ENCODE data around the gene BAG3. TPM values are rescaled to one million over a fixed set of nuclear protein-coding genes. Genes with fewer than 3 reads are reported as not detected.

The BAG3 gene
- total and polyA plus RNA-seq, 2 of the 4 experiments (the other 2 are of a cell fraction): 5.4 to 42.5 TPM

DNA sequence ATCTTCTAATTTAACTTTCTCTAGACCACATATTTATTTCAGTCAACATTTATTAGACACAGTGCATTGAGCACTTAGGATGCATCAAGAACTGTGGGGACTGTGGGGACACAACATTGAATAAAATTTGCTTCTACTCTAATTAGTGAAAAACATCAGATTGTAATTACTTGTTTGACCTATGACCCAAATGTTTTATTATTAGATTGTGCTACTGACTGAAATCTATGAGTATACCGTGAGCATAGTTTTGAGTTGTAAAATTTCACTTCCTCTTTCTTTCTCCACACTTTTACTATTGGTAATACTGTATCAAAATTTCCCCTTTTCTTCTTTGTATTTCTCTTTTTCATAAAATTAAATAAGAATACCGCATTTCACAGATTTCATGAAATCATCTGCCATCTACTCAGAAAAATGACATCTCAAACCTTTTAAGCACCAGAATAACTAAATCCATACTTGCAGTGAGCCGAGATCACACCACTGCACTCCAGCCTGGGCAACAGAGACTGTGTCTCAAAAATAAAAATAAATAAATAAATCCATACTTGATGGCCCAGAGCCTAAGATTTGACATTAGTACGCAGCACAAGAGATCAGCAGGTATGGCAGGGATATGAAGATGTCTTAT lies 49.3 kb downstream of the BAG3 start:
- no peak overlapping the region for H3K56ac ChIP-seq (ENCODE audit: extremely low read depth, insufficient read depth, low read length)
- WGBS, 2 experiments (ENCODE audit: extremely low coverage in 2 of 2, insufficient read length in 1 of 2): no CpG with 5 or more reads among the region's 4 CpGs
- H3K23ac ChIP-seq (ENCODE audit: low read depth, low read length): no peak overlapping the region
- DNase-seq (no peak), ATAC-seq (ENCODE audit: low read depth) (no peak)
- BruUV-seq (replicated peaks): no TSS peak
- H3K9me3 ChIP-seq (ENCODE audit: control insufficient read depth, insufficient read depth, low read length): no peaks in the 10 kb centered on the region
- H4K8ac ChIP-seq (ENCODE audit: low read depth in 2 of 2, low read length in 2 of 2): no peak overlapping the region
- no peaks in the 10 kb centered on the region for H3K79me1 ChIP-seq (ENCODE audit: low read depth in 1 of 2, low read length in 2 of 2)
- H3K18ac ChIP-seq (ENCODE audit: low read depth, low read length): no peak overlapping the region
- POLR2A ChIA-PET (ENCODE audit: unreplicated experiment): no interaction called here
- no peak overlapping the region for H3K4ac ChIP-seq (ENCODE audit: low read depth, low read length)
- H3K27ac ChIP-seq (ENCODE audit: insufficient read depth, low read length): no peak overlapping the region
- CTCF ChIA-PET: no interaction called here
- no peak overlapping the region for H2AK9ac ChIP-seq (replicated peaks; ENCODE audit: low read depth, low read length, poor library complexity)
- intact Hi-C loops (cut with micrococcal nuclease) (no loop called here), in situ Hi-C loops (cut with MboI; ENCODE audit: low sequenced_read_pairs) (no loop called here), dilution Hi-C loops (cut with HindIII; ENCODE audit: low sequenced_read_pairs, unreplicated experiment) (no loop called here)
- no peak overlapping the region for H4K5ac ChIP-seq (ENCODE audit: low read depth, low read length)
- no peak overlapping the region for H3K9ac ChIP-seq (ENCODE audit: low read depth, low read length)
- no peak overlapping the region for H2AK5ac ChIP-seq (ENCODE audit: low read depth, low read length)
- H3K14ac ChIP-seq (replicated peaks; ENCODE audit: low read depth, low read length): no peak overlapping the region
- H3K36me3 ChIP-seq (ENCODE audit: control insufficient read depth, insufficient read depth, low read length): no peaks in the 10 kb centered on the region
- H4K91ac ChIP-seq (ENCODE audit: insufficient read depth, low read depth, low read length): no peak overlapping the region
- H2BK15ac ChIP-seq (ENCODE audit: low read depth, low read length): no peak overlapping the region
- no peak for TF ChIP-seq RCOR1 (IDR thresholded peaks at IDR 0.05; ENCODE audit: insufficient replicate concordance, low read length)
- TF ChIP-seq, protein P1, sequence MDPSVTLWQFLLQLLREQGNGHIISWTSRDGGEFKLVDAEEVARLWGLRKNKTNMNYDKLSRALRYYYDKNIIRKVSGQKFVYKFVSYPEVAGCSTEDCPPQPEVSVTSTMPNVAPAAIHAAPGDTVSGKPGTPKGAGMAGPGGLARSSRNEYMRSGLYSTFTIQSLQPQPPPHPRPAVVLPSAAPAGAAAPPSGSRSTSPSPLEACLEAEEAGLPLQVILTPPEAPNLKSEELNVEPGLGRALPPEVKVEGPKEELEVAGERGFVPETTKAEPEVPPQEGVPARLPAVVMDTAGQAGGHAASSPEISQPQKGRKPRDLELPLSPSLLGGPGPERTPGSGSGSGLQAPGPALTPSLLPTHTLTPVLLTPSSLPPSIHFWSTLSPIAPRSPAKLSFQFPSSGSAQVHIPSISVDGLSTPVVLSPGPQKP (IDR thresholded peaks at IDR 0.05; ENCODE audit: borderline replicate concordance, low read depth, low read length): no peak
- no peak for TF ChIP-seq RAD21 (IDR thresholded peaks at IDR 0.05; ENCODE audit: low read length)
- TF ChIP-seq NFE2L2 (IDR thresholded peaks at IDR 0.05; ENCODE audit: low read depth, low read length): no peak
- no peak for TF ChIP-seq MXI1 (IDR thresholded peaks at IDR 0.05; ENCODE audit: borderline replicate concordance, low read depth, low read length)
- no peak for TF ChIP-seq BHLHE40 (IDR thresholded peaks at IDR 0.05; ENCODE audit: low read depth, low read length)
- TF ChIP-seq SMC3 (IDR thresholded peaks at IDR 0.05; ENCODE audit: low read depth, low read length): no peak
- no peak for TF ChIP-seq CHD1 (IDR thresholded peaks at IDR 0.05; ENCODE audit: low read depth, low read length)
- TF ChIP-seq, protein P2, sequence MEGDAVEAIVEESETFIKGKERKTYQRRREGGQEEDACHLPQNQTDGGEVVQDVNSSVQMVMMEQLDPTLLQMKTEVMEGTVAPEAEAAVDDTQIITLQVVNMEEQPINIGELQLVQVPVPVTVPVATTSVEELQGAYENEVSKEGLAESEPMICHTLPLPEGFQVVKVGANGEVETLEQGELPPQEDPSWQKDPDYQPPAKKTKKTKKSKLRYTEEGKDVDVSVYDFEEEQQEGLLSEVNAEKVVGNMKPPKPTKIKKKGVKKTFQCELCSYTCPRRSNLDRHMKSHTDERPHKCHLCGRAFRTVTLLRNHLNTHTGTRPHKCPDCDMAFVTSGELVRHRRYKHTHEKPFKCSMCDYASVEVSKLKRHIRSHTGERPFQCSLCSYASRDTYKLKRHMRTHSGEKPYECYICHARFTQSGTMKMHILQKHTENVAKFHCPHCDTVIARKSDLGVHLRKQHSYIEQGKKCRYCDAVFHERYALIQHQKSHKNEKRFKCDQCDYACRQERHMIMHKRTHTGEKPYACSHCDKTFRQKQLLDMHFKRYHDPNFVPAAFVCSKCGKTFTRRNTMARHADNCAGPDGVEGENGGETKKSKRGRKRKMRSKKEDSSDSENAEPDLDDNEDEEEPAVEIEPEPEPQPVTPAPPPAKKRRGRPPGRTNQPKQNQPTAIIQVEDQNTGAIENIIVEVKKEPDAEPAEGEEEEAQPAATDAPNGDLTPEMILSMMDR (conservative IDR thresholded peaks at IDR 0.05; ENCODE audit: low read depth, low read length): no peak
- TF ChIP-seq POLR2A (IDR thresholded peaks at IDR 0.05; ENCODE audit: low read depth, low read length): no peak
- TF ChIP-seq CEBPB (IDR thresholded peaks at IDR 0.05; ENCODE audit: low read depth, low read length): no peak
- no peak for TF ChIP-seq MAZ (IDR thresholded peaks at IDR 0.05; ENCODE audit: borderline replicate concordance, low read depth, low read length)
- no peak for TF ChIP-seq FOS (IDR thresholded peaks at IDR 0.05; ENCODE audit: low read depth, low read length)
- H3K4me1 ChIP-seq (ENCODE audit: control insufficient read depth, insufficient read depth, low read length): peaks cover 2% of the 10 kb centered on the region; the same call in 1 of the 2 replicates
- no peaks in the 10 kb centered on the region for H4K20me1 ChIP-seq (ENCODE audit: insufficient read depth, low read length)
- H3K4me2 ChIP-seq (ENCODE audit: low read depth, low read length): no peak overlapping the region
- H2BK20ac ChIP-seq (ENCODE audit: low read depth, low read length): no peak overlapping the region
- no peak overlapping the region for H3K4me3 ChIP-seq (ENCODE audit: insufficient read depth, low read depth, low read length)
- H3K27me3 ChIP-seq (ENCODE audit: control insufficient read depth, insufficient read depth, low read length): peaks cover 2% of the 10 kb centered on the region; the same call in 1 of the 2 replicates
- peaks cover 4% of the 10 kb centered on the region for H3K9me1 ChIP-seq (ENCODE audit: insufficient read depth, low read length)
- H2AFZ ChIP-seq (replicated peaks; ENCODE audit: low read length, poor library complexity): no peak overlapping the region
- H2BK120ac ChIP-seq (ENCODE audit: low read depth, low read length): no peak overlapping the region
- no peak overlapping the region for H2BK5ac ChIP-seq (ENCODE audit: low read depth, low read length, poor library complexity, severe bottlenecking)
